ENCODE results near the gene ZNF574.
A peak's percentile ranks its signal among the peaks of the same experiment; 100 is the strongest.

The ZNF574 gene

DNA sequence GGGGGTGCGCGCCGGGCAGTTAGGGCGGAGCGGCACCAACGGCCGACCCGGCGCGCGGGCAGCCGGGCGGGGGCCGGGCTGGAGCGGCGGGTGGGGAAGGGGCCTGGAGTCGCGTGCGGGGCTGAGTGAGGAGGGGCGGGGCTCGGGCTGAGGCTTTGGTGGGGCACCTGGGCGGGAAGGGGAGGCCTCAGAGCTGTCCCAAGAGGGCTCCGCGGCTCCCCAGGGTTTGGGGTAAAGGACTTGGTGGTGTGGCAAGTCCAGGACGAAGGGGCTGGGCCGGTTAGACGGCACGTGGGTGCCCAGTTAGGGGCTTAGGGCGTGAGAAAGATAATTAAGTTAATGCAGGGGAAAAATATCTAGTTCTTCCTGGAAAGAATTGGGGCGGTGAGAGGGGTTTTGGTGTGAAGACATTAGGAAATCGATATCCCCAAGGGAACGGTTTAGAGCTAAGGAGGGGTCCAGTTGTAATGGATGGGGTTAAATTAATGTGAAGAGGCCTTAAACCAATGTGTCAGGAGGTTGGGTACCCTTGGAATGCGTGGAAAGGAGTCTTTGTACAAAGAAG, 496 bp downstream of the ZNF574 start:
- no peak for TF ChIP-seq CTCF (IDR thresholded peaks at IDR 0.05; ENCODE audit: insufficient read depth, low read depth, low read length, missing control alignments)
- DNase-seq (ENCODE audit: low read depth) = no peak
- H3K4me3 ChIP-seq (ENCODE audit: low read length) = peak overlapping the region; percentile 94

DNA sequence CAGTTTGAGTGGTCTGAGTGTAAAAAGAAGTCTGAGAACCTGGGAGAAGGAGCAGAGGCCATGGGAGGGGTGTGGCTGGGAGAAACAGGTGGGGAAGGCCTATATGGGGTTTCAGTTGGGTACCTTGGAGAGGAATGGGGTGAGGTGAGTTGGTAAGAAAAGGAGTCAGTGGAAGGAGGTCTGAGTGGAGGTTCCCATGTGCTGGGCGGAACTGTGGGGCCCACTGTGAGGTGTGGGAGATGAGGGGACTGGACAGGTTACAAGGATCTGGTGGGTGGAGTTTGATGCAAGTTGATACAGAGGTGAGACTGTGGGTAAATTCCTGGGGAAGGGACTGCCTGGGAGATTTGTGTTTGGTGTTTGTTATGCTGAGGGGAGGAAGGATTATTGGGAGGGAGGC, 2.1 kb downstream of the ZNF574 start:
- no peak overlapping the region for H3K4me3 ChIP-seq (ENCODE audit: low read length)
- DNase-seq (ENCODE audit: low read depth) = no peak

GRCh38 chr19:42078538-42079275, 2.7 kb downstream of the ZNF574 start:
- TF ChIP-seq CTCF (IDR thresholded peaks at IDR 0.05; ENCODE audit: insufficient read depth, low read depth, low read length, missing control alignments) = no peak
- no peak overlapping the region for H3K4me3 ChIP-seq (ENCODE audit: low read length)
- no peak for DNase-seq (ENCODE audit: low read depth)

More for the DNA sequence above, 2.1 kb downstream of the ZNF574 start:
- TF ChIP-seq CTCF (IDR thresholded peaks at IDR 0.05; ENCODE audit: insufficient read depth, low read depth, low read length, missing control alignments) = no peak

GRCh38 chr19:42079276-42079669, 3.3 kb downstream of the ZNF574 start:
- no peak for TF ChIP-seq CTCF (IDR thresholded peaks at IDR 0.05; ENCODE audit: insufficient read depth, low read depth, low read length, missing control alignments)
- no peak overlapping the region for H3K4me3 ChIP-seq (ENCODE audit: low read length)
- DNase-seq (ENCODE audit: low read depth) = peak; percentile 22

DNA sequence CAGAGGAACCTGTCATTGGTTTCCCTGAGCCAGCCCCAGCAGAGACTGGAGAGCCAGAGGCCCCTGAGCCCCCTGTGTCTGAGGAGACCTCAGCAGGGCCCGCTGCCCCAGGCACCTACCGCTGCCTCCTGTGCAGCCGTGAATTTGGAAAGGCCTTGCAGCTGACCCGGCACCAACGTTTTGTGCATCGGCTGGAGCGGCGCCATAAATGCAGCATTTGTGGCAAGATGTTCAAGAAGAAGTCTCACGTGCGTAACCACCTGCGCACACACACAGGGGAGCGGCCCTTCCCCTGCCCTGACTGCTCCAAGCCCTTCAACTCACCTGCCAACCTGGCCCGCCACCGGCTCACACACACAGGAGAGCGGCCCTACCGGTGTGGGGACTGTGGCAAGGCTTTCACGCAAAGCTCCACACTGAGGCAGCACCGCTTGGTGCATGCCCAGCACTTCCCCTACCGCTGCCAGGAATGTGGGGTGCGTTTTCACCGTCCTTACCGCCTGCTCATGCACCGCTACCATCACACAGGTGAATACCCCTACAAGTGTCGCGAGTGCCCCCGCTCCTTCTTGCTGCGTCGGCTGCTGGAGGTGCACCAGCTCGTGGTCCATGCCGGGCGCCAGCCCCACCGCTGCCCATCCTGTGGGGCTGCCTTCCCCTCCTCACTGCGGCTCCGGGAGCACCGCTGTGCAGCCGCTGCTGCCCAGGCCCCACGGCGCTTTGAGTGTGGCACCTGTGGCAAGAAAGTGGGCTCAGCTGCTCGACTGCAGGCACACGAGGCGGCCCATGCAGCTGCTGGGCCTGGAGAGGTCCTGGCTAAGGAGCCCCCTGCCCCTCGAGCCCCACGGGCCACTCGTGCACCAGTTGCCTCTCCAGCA, 4.2 kb downstream of the ZNF574 start:
- no peak for DNase-seq (ENCODE audit: low read depth)
- H3K4me3 ChIP-seq (ENCODE audit: low read length) = no peak overlapping the region
- TF ChIP-seq CTCF (IDR thresholded peaks at IDR 0.05; ENCODE audit: insufficient read depth, low read depth, low read length, missing control alignments) = no peak

- no peak for DNase-seq (ENCODE audit: low read depth)
- H3K4me3 ChIP-seq (ENCODE audit: low read length) = no peak overlapping the region
- TF ChIP-seq CTCF (IDR thresholded peaks at IDR 0.05; ENCODE audit: insufficient read depth, low read depth, low read length, missing control alignments) = no peak
Measured at GRCh38 chr19:42080764-42081375, 4.9 kb downstream of the ZNF574 start.

Measured in epithelial cell of esophagus (primary cell).